GM20000 (cell line): ENCODE measurements around the gene PHF13.
"Not testable (repeated sequence)": the region's sequence is repeated elsewhere in the genome, so short reads cannot be mapped to it uniquely, and the experiment has no call there.

Source experiments
- DNase-seq: peaks from one replicate; pipeline ENCODE4 v3.0.0; 2012; ENCODE audit warnings: low spot score
- TF ChIP-seq, protein P1 (sequence below): IDR thresholded peaks from 2 replicates; pipeline ENCODE4 v1.5.1; 2012; ENCODE audit warnings: mild to moderate bottlenecking, control low read depth; ENCODE audit errors: extremely low read depth, missing control alignments

Gene PHF13

DNA sequence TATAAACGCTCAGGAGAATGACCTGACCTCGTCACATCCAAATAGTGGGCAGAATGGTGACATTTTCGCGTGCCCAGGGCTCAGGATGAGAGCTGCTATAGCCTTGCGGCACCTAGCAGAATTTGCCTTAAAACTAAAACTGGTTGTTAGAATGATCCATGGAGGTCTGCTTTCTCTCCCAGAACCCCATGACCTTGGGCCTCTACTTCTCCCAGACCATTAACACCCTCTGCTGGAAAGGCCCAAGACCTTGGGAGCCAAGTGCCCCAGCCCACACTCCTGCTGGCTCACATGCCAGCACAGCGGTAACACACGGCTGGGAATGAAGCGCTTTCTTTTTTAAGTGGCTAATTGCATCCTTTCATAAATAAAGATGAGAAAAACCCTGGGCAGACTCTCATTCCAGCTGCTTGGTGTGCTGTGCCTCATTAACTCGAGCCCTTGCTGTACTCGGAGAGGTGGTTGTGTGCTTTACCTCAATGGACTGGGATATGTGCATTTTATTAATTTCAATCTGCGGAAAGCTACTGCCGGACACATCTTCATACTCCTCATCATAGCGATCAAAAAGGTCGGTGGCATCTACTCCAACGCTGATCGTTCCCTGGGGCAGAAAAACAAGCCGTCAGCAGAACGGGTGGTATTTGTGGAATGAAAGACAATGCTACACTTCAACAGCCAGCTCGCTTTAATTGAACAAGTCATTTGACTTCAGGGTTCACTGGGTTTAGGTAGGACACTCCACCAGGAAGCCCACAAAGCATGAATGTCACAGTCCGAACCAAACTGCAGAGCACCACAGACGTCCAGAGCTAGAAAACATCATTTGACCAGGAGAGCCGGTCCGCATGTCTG, 40.1 kb downstream of the PHF13 start:
- TF ChIP-seq, protein P1, sequence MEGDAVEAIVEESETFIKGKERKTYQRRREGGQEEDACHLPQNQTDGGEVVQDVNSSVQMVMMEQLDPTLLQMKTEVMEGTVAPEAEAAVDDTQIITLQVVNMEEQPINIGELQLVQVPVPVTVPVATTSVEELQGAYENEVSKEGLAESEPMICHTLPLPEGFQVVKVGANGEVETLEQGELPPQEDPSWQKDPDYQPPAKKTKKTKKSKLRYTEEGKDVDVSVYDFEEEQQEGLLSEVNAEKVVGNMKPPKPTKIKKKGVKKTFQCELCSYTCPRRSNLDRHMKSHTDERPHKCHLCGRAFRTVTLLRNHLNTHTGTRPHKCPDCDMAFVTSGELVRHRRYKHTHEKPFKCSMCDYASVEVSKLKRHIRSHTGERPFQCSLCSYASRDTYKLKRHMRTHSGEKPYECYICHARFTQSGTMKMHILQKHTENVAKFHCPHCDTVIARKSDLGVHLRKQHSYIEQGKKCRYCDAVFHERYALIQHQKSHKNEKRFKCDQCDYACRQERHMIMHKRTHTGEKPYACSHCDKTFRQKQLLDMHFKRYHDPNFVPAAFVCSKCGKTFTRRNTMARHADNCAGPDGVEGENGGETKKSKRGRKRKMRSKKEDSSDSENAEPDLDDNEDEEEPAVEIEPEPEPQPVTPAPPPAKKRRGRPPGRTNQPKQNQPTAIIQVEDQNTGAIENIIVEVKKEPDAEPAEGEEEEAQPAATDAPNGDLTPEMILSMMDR: no peak
- no peak for DNase-seq

DNA sequence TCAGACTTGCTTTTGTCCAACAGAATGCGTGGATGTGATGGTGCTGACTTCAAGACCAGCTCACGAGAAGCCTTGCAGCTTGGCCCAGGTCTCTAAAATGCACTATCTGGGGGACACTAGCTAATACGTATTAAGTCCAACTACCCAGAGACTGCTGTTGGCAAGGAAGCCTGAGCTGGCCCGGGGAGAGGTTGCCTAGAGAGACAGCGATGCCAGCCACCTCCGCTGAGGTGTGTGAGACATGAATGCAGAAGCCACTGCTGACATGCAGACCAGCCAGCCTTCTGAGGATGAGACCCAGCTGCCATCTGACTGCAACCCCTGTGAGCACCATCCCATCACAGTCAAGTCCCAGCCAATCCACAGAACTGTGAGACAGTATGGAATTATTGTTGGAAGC, 43.6 kb downstream of the PHF13 start:
- TF ChIP-seq, protein P1: no peak

DNA sequence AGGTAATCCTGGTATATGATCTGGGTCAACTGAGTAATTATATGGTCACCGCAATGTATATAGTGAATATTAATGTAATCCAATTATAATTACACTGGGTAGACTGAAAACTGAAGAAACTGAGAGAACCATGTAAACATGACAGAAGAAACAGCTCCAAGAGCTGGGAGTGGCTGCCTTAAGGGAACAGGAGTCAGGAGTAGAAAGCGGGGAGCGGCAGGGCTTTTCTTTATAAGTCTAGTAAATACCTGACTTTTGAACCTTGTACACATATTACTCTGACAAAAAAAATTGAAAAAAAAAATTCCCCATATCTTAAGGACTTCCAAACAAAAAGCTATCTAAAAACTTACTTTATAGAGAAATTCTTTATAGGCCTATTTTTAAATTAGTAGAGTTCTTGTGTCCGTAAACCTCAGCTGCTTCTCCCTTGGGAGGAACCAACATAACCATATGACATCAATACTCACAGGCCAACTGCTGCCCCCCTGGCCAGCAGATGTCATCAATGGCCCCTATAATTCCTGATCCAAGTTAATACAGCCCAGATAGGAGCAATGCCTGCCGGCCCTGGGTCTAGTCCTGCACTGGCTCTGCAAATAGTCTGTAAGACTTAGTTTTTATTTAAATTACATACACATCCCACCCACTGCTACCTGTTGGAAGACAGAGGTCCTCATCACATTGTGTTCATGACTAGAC, 45.0 kb downstream of the PHF13 start:
- TF ChIP-seq, protein P1: no peak

More for the DNA sequence above, 43.6 kb downstream of the PHF13 start:
- no peak for DNase-seq

DNA sequence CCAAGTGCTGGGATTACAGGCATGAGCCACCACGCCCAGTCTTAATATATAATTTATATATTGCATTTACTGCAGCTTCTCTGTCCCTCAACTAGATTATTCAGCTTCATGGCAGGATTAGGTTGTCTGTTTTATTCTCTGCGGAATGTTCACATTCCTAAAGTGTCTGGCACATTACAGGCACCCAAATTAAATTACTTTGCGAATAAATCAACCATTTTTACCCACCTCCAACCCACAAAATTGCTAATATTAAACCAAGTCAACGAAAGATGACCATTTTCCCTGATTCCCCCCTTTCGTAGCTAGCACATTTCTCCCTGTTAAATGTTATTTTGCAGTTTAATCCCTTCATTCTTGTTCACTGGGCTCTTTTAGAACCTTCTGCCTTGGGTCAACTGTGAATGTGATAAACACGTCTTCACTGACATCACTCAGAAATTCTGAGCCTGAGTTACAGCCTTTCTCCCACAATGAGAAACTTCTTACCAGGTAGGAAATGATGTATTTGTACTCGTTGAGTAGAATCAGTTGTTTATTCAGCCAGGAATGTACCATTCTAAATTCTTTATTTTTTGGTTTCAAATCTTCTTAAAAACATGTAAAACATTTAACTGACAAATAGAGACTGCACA, 47.0 kb downstream of the PHF13 start:
- TF ChIP-seq, protein P1: no peak
- no peak for DNase-seq

More for the DNA sequence above, 45.0 kb downstream of the PHF13 start:
- DNase-seq: no peak

DNA sequence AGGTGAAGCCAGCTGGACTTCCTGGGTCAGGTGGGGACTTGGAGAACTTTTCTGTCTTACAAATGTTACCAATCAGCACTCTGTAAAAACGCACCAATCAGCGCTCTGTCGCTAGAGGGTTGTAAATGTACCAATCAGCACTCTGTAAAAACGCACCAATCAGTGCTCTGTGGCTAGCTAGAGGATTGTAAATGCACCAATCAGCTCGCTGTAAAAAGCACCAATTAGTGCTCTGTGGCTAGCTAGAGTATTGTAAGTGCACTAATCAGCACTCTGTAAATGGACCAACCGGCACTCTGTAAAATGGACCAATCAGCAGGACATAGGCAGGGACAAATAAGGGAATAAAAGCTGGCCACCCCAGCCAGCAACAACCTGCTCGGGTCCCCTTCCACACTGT, 48.9 kb downstream of the PHF13 start:
- DNase-seq: not testable (repeated sequence)

DNA sequence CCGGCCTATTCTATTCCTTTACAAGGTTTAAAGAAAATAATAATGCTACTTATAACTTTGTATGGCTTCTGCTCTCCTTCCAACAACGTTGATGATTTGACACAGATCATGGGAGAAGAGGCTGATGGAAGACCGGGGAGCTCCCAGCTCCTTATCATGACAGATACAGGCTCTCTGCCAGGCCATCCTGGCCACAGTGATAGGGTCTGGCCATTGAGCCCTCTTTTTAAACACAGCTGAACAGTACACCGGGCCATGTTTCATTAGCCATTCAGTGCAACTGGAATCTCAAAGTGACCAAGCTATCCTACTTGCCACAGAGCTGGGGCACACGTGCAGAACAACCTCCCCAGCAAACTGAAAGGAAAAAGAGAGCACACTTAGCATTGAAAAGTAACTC, 53.2 kb downstream of the PHF13 start:
- TF ChIP-seq, protein P1: no peak
- no peak for DNase-seq

DNA sequence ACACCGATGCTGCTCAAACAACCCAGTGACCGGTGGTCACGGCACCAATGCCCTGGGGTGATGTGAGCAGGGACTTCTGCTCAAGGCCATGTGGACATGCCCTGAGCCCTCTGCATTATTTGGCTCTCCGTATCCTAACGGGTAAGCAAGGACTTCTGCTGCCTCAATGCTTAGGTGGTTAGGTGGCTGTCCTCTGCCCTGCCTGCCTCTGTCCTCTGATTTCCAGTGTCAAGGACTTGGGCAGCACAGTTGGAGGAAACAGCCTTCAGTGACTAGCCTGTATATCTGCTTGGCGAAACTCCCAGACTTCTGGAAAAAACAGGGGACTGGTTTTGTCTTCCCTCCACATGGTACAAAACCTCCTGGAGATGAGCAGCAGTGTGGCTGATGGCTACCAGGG, 53.6 kb downstream of the PHF13 start:
- DNase-seq: no peak
- TF ChIP-seq, protein P1: no peak
